Muscle layer of duodenum (tissue), 2 donors: ENCODE data around the gene PLB1.

ENCODE experiments used
- H3K27ac ChIP-seq: one replicate; pipeline ENCODE4 v1.7.0; 2013; ENCODE audit warnings: mild to moderate bottlenecking, low read length
- H3K27me3 ChIP-seq: one replicate; pipeline ENCODE4 v1.7.0; 2013; ENCODE audit warnings: low read depth, mild to moderate bottlenecking, control low read depth, low read length
- H3K36me3 ChIP-seq, 2 donors: one replicate each; pipeline ENCODE4 v1.7.0; 2013; ENCODE audit warnings: low read length in 2 of 2, control low read depth in 1 of 2, mild to moderate bottlenecking in 1 of 2; ENCODE audit not compliant: insufficient read depth in 2 of 2, control insufficient read depth in 1 of 2
- H3K4me1 ChIP-seq, 2 donors: one replicate each; pipeline ENCODE4 v1.7.0; 2013; ENCODE audit warnings: low read length in 2 of 2, mild to moderate bottlenecking in 2 of 2, control low read depth in 1 of 2, moderate library complexity in 1 of 2; ENCODE audit not compliant: insufficient read depth in 2 of 2, control insufficient read depth in 1 of 2
- H3K4me3 ChIP-seq, 2 donors: one replicate each; pipeline ENCODE4 v1.7.0; 2013; ENCODE audit warnings: low read length in 2 of 2, low read depth in 1 of 2, mild to moderate bottlenecking in 1 of 2
- H3K9me3 ChIP-seq, 2 donors: one replicate each; pipeline ENCODE4 v1.7.0; 2013; ENCODE audit warnings: low read length in 2 of 2, control low read depth in 1 of 2, mild to moderate bottlenecking in 1 of 2; ENCODE audit not compliant: control insufficient read depth in 1 of 2
- donor health status: healthy.

The PLB1 gene

GRCh38 chr2:28636491-28636890, 140.6 kb downstream of the PLB1 start:
- peak overlapping the region; percentile 28 for H3K27ac ChIP-seq
- H3K4me1 ChIP-seq, result peaks cover 7 to 8% of the 10 kb centered on the region in 2 donors

GRCh38 chr2:28637066-28638047, 141.5 kb downstream of the PLB1 start:
- H3K9me3 ChIP-seq, result no peaks in the 10 kb centered on the region
- H3K4me1 ChIP-seq, result peaks cover 7 to 8% of the 10 kb centered on the region in 2 donors
- H3K27me3 ChIP-seq, result no peaks in the 10 kb centered on the region
- no peak overlapping the region for H3K4me3 ChIP-seq
- no peak overlapping the region for H3K27ac ChIP-seq
- no peaks in the 10 kb centered on the region for H3K36me3 ChIP-seq

More at GRCh38 chr2:28636491-28636890, 140.6 kb downstream of the PLB1 start:
- Histone ChIP-seq H3K4me3 (no peak overlapping the region), H3K36me3 (no peaks in the 10 kb centered on the region), H3K9me3 (no peaks in the 10 kb centered on the region), H3K27me3 (no peaks in the 10 kb centered on the region)

- Histone ChIP-seq H3K27ac (no peak overlapping the region), H3K36me3 (no peaks in the 10 kb centered on the region), H3K4me3 (no peak overlapping the region), H3K4me1 (peaks cover 7 to 10% of the 10 kb centered on the region in 2 donors), H3K27me3 (no peaks in the 10 kb centered on the region), H3K9me3 (no peaks in the 10 kb centered on the region)
Measured at GRCh38 chr2:28638102-28638501, 142.2 kb downstream of the PLB1 start.

- Histone ChIP-seq H3K4me3 (no peak overlapping the region), H3K4me1 (peaks cover 14 to 20% of the 10 kb centered on the region in 2 donors), H3K27ac (no peak overlapping the region), H3K27me3 (no peaks in the 10 kb centered on the region), H3K36me3 (no peaks in the 10 kb centered on the region), H3K9me3 (no peaks in the 10 kb centered on the region)
Measured at GRCh38 chr2:28639092-28639691, 143.3 kb downstream of the PLB1 start.

GRCh38 chr2:28639836-28640235, 144.0 kb downstream of the PLB1 start:
- H3K36me3 ChIP-seq, result no peaks in the 10 kb centered on the region
- H3K4me3 ChIP-seq, result no peak overlapping the region
- H3K27ac ChIP-seq, result no peak overlapping the region
- H3K27me3 ChIP-seq, result no peaks in the 10 kb centered on the region
- H3K4me1 ChIP-seq, result peaks cover 19 to 27% of the 10 kb centered on the region in 2 donors
- H3K9me3 ChIP-seq, result no peaks in the 10 kb centered on the region

- Histone ChIP-seq H3K9me3 (no peaks in the 10 kb centered on the region), H3K27me3 (no peaks in the 10 kb centered on the region), H3K4me3 (no peak overlapping the region), H3K4me1 (peaks cover 16 to 28% of the 10 kb centered on the region in 2 donors), H3K27ac (no peak overlapping the region), H3K36me3 (no peaks in the 10 kb centered on the region)
Measured at GRCh38 chr2:28640260-28640907, 144.5 kb downstream of the PLB1 start.

- no peak overlapping the region for H3K27ac ChIP-seq
- H3K9me3 ChIP-seq, result no peaks in the 10 kb centered on the region
- no peaks in the 10 kb centered on the region for H3K36me3 ChIP-seq
- H3K27me3 ChIP-seq, result no peaks in the 10 kb centered on the region
- H3K4me1 ChIP-seq, result peaks cover 12 to 24% of the 10 kb centered on the region in 2 donors
- H3K4me3 ChIP-seq, result no peak overlapping the region
Measured at GRCh38 chr2:28640908-28641300, 145.0 kb downstream of the PLB1 start.

GRCh38 chr2:28642796-28643195, 146.9 kb downstream of the PLB1 start:
- Histone ChIP-seq H3K36me3 (no peaks in the 10 kb centered on the region), H3K4me1 (peaks cover 12 to 24% of the 10 kb centered on the region in 2 donors), H3K9me3 (no peaks in the 10 kb centered on the region), H3K27ac (no peak overlapping the region), H3K4me3 (no peak overlapping the region), H3K27me3 (no peaks in the 10 kb centered on the region)

- no peaks in the 10 kb centered on the region for H3K27me3 ChIP-seq
- no peak overlapping the region for H3K27ac ChIP-seq
- H3K4me3 ChIP-seq, result no peak overlapping the region
- no peaks in the 10 kb centered on the region for H3K9me3 ChIP-seq
- no peaks in the 10 kb centered on the region for H3K36me3 ChIP-seq
- H3K4me1 ChIP-seq, result peaks cover 12 to 24% of the 10 kb centered on the region in 2 donors
Measured at GRCh38 chr2:28643327-28643726, 147.5 kb downstream of the PLB1 start.

- H3K27ac ChIP-seq, result peak overlapping the region; percentile 34
- H3K36me3 ChIP-seq, result no peaks in the 10 kb centered on the region
- no peak overlapping the region for H3K4me3 ChIP-seq
- peaks cover 12 to 24% of the 10 kb centered on the region in 2 donors for H3K4me1 ChIP-seq
- no peaks in the 10 kb centered on the region for H3K9me3 ChIP-seq
- no peaks in the 10 kb centered on the region for H3K27me3 ChIP-seq
Measured at GRCh38 chr2:28643911-28644334, 148.1 kb downstream of the PLB1 start.

- Histone ChIP-seq H3K9me3 (no peaks in the 10 kb centered on the region), H3K27ac (no peak overlapping the region), H3K4me1 (peaks cover 12 to 24% of the 10 kb centered on the region in 2 donors)
Measured at GRCh38 chr2:28644760-28645159, 148.9 kb downstream of the PLB1 start.

More at GRCh38 chr2:28644760-28645159, 148.9 kb downstream of the PLB1 start:
- Histone ChIP-seq H3K36me3 (no peaks in the 10 kb centered on the region), H3K27me3 (no peaks in the 10 kb centered on the region), H3K4me3 (no peak overlapping the region)
